NOMO-1 treated with DMSO at 0.1 percent for 48 hours (cell line): ENCODE data around the gene GPR162.

Experiments
- DNase-seq: peaks from one replicate; lab custom pipeline; 2025; ENCODE audit not compliant: unreplicated experiment; lab: John Stamatoyannopoulos, UW

The GPR162 gene

GRCh38 chr12:6834254-6834653, 12.6 kb downstream of the GPR162 start:
- DNase-seq = no peak

- no peak for DNase-seq
These were observed 13.3 kb downstream of the GPR162 start for GRCh38 chr12:6834873-6835272.

GRCh38 chr12:6836851-6837250, 15.2 kb downstream of the GPR162 start:
- no peak for DNase-seq

- no peak for DNase-seq
These were observed 15.9 kb downstream of the GPR162 start for GRCh38 chr12:6837370-6838060.

- no peak for DNase-seq
These were observed 17.2 kb downstream of the GPR162 start for GRCh38 chr12:6838854-6839253.

GRCh38 chr12:6839482-6840201, 18.0 kb downstream of the GPR162 start:
- DNase-seq = no peak

- DNase-seq = no peak
These were observed 18.7 kb downstream of the GPR162 start for GRCh38 chr12:6840330-6840729.

GRCh38 chr12:6840761-6841515, 19.3 kb downstream of the GPR162 start, which contains the start of gene GNB3:
Gene GNB3 (plus strand): TSS chr12:6840925. CDS start chr12:6841288, 363 bp downstream.
- DNase-seq = no peak

GRCh38 chr12:6842075-6842474, 20.5 kb downstream of the GPR162 start:
- no peak for DNase-seq

- DNase-seq = no peak
These were observed 21.7 kb downstream of the GPR162 start for GRCh38 chr12:6843118-6843902.

- DNase-seq = no peak
These were observed 23.8 kb downstream of the GPR162 start for GRCh38 chr12:6845395-6845794.

GRCh38 chr12:6846316-6846869, 24.8 kb downstream of the GPR162 start:
- DNase-seq = no peak

GRCh38 chr12:6847676-6848075, 26.1 kb downstream of the GPR162 start:
- DNase-seq = no peak

- no peak for DNase-seq
These were observed 27.8 kb downstream of the GPR162 start for GRCh38 chr12:6849427-6849826.

GRCh38 chr12:6849976-6850560, 28.4 kb downstream of the GPR162 start:
- DNase-seq = no peak

GRCh38 chr12:6850796-6851152, 29.2 kb downstream of the GPR162 start:
- DNase-seq = no peak

- peak; percentile 99 for DNase-seq
These were observed 29.7 kb downstream of the GPR162 start, which contains the start of gene CDCA3 for GRCh38 chr12:6851153-6851920. Gene CDCA3 (minus strand): TSS chr12:6851286. CDS start chr12:6850952, 334 bp downstream.

- peak; percentile 99 for DNase-seq
These were observed 30.5 kb downstream of the GPR162 start, which contains the start of gene USP5 for GRCh38 chr12:6851921-6852650. Gene USP5 (plus strand): TSS chr12:6852150. CDS start chr12:6852180, 30 bp downstream.
